AG04449 (cell line): ENCODE data around the gene NTSR1.

Experiments
- CTCF ChIA-PET: fragments of 350-600 bp; formaldehyde crosslinking; extraction: SDS; loops from one replicate; lab custom pipeline; 2021; ENCODE audit warnings: antibody characterized with exemption; lab: Yijun Ruan, JAX
- POLR2A ChIA-PET: fragments of 400-600, 350-600 bp; formaldehyde crosslinking; extraction: SDS; loops from one replicate; lab custom pipeline; 2020; ENCODE audit warnings: antibody characterized with exemption, inconsistent platforms; lab: Yijun Ruan, JAX
- DNase-seq: peaks from one replicate; pipeline ENCODE4 v3.0.0-alpha.2; 2010; ENCODE audit warnings: low read depth, low spot score
- H3K4me3 ChIP-seq: 2 replicates; pipeline ENCODE4 v1.5.1; 2011; ENCODE audit warnings: low read depth, mild to moderate bottlenecking, control low read depth, low read length
- TF ChIP-seq, protein P1 (sequence below): IDR thresholded peaks from one replicate; pipeline ENCODE4 v1.5.1; 2011; ENCODE audit warnings: mild to moderate bottlenecking, moderate library complexity, low read length, control low read depth, inconsistent platforms; ENCODE audit not compliant: insufficient read depth; ENCODE audit errors: missing control alignments

NTSR1 gene

DNA sequence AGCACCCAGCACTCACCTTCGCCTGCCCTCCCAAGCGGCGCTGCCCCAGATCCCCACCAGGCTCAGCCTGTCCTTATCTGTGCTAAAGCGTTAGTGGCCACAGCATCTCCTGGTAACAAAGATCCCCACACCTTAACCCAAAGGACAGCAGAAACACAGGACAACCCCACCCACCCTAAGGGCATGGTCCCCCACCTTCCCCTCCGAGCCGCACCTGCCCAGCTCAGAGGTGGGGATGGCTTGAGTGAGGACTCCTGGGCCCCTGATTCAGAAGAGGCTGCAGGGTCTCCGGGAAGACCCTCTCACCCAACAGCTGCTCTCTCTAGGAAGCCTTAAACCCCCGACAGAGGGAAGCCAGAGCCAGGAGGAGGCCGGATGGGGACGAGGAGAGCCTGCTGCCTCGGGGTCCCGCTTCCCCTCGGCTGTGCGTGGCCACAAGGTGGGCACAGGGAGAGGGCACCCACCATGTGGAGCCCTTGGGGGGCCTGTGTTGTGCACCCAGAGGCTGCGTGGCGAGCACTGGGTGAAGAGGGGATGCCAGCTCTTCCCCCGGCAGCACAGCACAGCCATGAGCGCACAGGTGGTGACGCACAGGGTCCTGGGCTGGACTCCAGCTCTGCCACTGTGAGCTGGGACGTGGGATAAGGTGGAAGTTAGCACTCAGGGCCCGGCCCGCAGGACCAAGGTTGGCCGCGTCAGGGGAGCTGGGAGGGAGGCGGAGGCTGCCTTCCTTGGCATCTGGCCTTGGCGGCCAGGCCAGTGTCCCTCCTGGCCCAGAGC lies 55.7 kb downstream of the NTSR1 start:
- TF ChIP-seq, protein P1, sequence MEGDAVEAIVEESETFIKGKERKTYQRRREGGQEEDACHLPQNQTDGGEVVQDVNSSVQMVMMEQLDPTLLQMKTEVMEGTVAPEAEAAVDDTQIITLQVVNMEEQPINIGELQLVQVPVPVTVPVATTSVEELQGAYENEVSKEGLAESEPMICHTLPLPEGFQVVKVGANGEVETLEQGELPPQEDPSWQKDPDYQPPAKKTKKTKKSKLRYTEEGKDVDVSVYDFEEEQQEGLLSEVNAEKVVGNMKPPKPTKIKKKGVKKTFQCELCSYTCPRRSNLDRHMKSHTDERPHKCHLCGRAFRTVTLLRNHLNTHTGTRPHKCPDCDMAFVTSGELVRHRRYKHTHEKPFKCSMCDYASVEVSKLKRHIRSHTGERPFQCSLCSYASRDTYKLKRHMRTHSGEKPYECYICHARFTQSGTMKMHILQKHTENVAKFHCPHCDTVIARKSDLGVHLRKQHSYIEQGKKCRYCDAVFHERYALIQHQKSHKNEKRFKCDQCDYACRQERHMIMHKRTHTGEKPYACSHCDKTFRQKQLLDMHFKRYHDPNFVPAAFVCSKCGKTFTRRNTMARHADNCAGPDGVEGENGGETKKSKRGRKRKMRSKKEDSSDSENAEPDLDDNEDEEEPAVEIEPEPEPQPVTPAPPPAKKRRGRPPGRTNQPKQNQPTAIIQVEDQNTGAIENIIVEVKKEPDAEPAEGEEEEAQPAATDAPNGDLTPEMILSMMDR = no peak
- no peak for DNase-seq
- no peak overlapping the region for H3K4me3 ChIP-seq
- POLR2A ChIA-PET = no interaction called here
- CTCF ChIA-PET = interaction anchor here (1.5 kb wide), 1 partner anchor 11 kb away, joined by 3 read pairs; no protein-coding TSS in a partner anchor

DNA sequence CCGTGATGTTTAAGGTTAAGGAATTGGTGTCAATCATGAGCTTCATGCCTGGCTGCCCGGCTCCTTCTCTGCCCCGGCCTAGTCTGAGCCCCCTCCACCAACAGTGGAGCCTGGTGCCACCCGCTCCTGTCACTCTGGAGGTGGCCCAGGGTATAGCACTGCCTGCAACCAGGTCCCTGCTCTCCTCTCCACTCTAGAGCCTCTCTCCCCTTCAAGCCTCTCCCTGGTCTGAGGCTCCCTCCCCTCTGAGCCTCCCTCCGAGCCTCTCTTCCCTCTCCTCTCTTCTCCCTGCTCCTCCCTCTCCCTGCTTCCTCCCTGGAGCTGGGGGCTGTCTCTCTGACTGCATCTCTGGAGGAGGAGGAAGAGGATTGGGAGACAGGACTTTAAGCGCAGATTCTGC lies 56.4 kb downstream of the NTSR1 start:
- CTCF ChIA-PET = interaction anchor here (1.5 to 2.5 kb wide), 2 partner anchors 10 to 26 kb away, joined by 3 to 8 read pairs; no protein-coding TSS in a partner anchor
- H3K4me3 ChIP-seq = no peak overlapping the region
- DNase-seq = no peak
- TF ChIP-seq, protein P1 = no peak
- POLR2A ChIA-PET = no interaction called here

DNA sequence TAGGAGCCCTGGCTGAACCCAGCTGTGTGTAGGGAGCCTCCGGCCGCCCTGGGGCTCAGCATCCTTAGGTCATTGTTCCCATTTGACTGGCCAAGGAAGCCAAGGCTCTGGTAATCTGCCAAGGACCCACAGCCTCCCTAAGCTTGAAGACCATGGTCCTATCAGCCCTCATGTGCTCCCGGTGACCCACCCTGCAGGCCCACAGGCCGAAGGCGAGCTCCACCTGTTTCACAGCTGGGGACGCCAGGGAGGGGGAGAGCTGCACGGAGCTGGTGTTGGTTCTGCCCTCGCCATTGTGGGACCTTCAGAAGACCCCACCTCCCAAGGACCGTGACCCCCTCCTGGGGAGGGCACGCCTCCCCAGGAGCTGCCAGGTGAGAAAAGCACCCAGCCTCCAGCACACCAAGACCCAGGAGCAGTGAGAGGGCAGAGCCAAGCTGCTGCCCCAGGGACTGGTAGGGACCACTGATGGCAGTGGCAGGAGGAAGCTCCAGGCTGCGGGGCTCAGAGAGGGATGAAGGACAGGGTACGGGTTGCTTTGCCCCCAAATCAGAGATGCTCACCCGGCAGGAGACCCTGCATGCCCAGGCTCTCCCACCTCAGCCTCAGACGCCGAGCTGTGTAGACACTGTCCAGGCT lies 56.9 kb downstream of the NTSR1 start:
- ChIA-PET CTCF (interaction anchor here (1.5 to 2.5 kb wide), 2 partner anchors 9 to 26 kb away, joined by 3 to 8 read pairs; no protein-coding TSS in a partner anchor), POLR2A (no interaction called here)
- DNase-seq = no peak
- H3K4me3 ChIP-seq = no peak overlapping the region
- TF ChIP-seq, protein P1 = no peak

DNA sequence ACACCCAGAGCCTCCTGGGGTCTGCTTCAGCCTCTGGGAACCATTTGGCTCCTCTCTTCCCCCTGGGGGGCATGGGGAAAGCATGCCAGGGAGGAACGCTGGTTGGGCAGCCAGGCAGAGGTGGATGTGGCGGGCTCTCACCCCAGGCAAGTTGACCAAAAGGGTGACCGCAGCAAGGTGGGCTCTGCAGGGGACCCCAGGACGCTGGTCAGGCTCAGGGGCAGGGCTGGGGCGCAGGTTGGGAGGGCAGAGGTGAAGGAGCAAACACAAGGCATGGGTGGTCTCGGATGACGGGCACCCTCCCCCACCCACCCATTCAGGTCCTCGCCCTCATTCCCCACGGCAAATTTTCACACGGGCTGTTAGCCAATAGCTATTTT lies 57.4 kb downstream of the NTSR1 start:
- ChIA-PET CTCF (interaction anchor here (1.5 to 2.5 kb wide), 2 partner anchors 9 to 25 kb away, joined by 3 to 8 read pairs; no protein-coding TSS in a partner anchor), POLR2A (no interaction called here)
- DNase-seq = no peak
- TF ChIP-seq, protein P1 = no peak
- H3K4me3 ChIP-seq = no peak overlapping the region

DNA sequence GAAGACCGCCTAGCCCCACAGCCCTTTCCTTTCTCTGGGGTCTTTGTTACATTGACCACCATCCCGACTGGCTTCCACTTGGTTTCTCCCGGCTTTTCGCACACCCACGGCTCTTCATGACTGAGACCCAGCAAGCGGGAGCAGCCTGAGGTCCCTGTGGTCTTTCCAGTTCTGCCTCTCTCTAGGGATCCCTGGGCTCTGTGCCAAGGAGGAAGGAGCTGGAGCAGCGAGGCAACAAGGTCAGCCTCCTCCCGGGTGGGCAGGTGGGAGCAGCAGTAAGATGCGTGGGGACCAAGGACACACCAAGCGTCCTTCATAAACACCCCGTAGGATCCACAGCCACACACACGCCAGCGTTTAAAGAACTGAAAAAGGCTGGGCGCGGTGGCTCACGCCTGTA lies 58.1 kb downstream of the NTSR1 start:
- no peak for DNase-seq
- POLR2A ChIA-PET = no interaction called here
- TF ChIP-seq, protein P1 = no peak
- no peak overlapping the region for H3K4me3 ChIP-seq
- CTCF ChIA-PET = interaction anchor here (2.5 kb wide), 1 partner anchor 25 kb away, joined by 8 read pairs; no protein-coding TSS in a partner anchor

DNA sequence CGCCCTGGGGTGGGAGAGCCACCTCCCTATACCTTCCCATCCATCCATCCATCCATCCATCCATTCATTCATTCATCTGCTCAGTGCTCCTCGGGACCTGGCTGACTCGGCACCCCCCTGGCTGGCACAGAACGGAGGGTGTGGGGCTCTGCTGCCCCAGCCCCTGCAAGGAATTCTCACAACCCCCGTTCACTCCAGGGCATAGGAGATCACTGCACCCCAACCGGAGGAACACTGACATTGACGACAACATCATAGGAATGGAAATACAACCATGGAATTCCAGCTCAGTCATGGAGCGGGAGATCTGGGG lies 59.6 kb downstream of the NTSR1 start:
- CTCF ChIA-PET = interaction anchor here (1.7 kb wide), 1 partner anchor 22 kb away, joined by 6 read pairs; no protein-coding TSS in a partner anchor
- no peak for DNase-seq
- TF ChIP-seq, protein P1 = no peak
- no peak overlapping the region for H3K4me3 ChIP-seq
- POLR2A ChIA-PET = no interaction called here
